Measurements from ENCODE around the gene JAKMIP2.

Gene JAKMIP2

DNA sequence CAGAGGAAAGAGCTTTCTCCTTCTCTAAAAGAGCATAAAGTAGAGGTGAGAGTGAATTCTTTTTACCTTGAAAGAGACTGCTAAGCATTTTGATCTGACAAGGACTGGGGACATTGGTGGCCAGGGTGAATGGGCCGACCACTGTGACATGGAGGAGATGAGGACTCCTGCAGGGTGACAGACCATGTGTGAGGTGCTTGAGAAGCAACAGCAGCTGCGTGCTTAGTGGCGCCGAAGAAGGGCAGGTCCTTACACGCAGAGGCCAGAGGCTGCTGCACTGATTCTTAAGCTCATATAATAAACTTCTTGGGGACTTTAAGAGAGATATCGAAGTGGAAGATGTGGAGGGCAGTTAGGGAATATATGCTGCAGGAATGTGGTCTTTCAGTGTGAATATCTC is 8.7 kb upstream of the JAKMIP2 start:
- Histone ChIP-seq H3K9me3 (ENCODE audit: control insufficient read depth, insufficient read depth, low read depth, low read length) (no peaks in the 10 kb centered on the region), H3K36me3 (ENCODE audit: control insufficient read depth in 2 of 2, insufficient read depth in 1 of 2, low read length in 2 of 2) (no peaks in the 10 kb centered on the region), H3K27ac (ENCODE audit: extremely low read depth, low read depth, low read length) (no peak overlapping the region), H3K4me1 (ENCODE audit: control insufficient read depth, insufficient read depth, low read length) (no peaks in the 10 kb centered on the region), H3K4me3 (ENCODE audit: low read depth, low read length) (no peak overlapping the region)
- POLR2A ChIA-PET = no interaction called here
- CTCF ChIA-PET = interaction anchor here (0.7 kb wide), 1 partner anchor 107 kb away, joined by 3 read pairs; no protein-coding TSS in a partner anchor
- TF ChIP-seq ZNF600 (tag by site-specific recombination; IDR thresholded peaks at IDR 0.05) = no peak
- TF ChIP-seq OVOL3 (tag by site-specific recombination; IDR thresholded peaks at IDR 0.05) = no peak
- no peak for TF ChIP-seq ZNF223 (tag by site-specific recombination; IDR thresholded peaks at IDR 0.05)
- TF ChIP-seq, protein P1, sequence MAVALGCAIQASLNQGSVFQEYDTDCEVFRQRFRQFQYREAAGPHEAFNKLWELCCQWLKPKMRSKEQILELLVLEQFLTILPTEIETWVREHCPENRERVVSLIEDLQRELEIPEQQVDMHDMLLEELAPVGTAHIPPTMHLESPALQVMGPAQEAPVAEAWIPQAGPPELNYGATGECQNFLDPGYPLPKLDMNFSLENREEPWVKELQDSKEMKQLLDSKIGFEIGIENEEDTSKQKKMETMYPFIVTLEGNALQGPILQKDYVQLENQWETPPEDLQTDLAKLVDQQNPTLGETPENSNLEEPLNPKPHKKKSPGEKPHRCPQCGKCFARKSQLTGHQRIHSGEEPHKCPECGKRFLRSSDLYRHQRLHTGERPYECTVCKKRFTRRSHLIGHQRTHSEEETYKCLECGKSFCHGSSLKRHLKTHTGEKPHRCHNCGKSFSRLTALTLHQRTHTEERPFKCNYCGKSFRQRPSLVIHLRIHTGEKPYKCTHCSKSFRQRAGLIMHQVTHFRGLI (tag by site-specific recombination; IDR thresholded peaks at IDR 0.05) = no peak
- no peak for TF ChIP-seq ZNF354C (tag by site-specific recombination; IDR thresholded peaks at IDR 0.05; ENCODE audit: borderline replicate concordance, low read depth)
- TF ChIP-seq ZBTB48 (tag by site-specific recombination; IDR thresholded peaks at IDR 0.05) = no peak
- no peak for TF ChIP-seq GLI4 (tag by site-specific recombination; IDR thresholded peaks at IDR 0.05)
- TF ChIP-seq ZNF530 (tag by site-specific recombination; IDR thresholded peaks at IDR 0.05; ENCODE audit: low read depth) = no peak
- no peak for TF ChIP-seq ZNF621 (tag by site-specific recombination; IDR thresholded peaks at IDR 0.05)
- TF ChIP-seq ZNF302 (tag by site-specific recombination; IDR thresholded peaks at IDR 0.05; ENCODE audit: low read depth) = no peak
- no peak for TF ChIP-seq ZNF555 (tag by site-specific recombination; conservative IDR thresholded peaks at IDR 0.05)
- TF ChIP-seq ELK4 (IDR thresholded peaks at IDR 0.05; ENCODE audit: borderline replicate concordance, low read depth, low read length) = no peak
- TF ChIP-seq ZBTB8A (tag by site-specific recombination; IDR thresholded peaks at IDR 0.05) = no peak
- no peak for TF ChIP-seq ZNF23 (tag by site-specific recombination; IDR thresholded peaks at IDR 0.05; ENCODE audit: borderline replicate concordance)
- no peak for TF ChIP-seq ZBTB1 (tag by site-specific recombination; IDR thresholded peaks at IDR 0.05)
- TF ChIP-seq INSM2 (tag by site-specific recombination; IDR thresholded peaks at IDR 0.05) = no peak
- no peak for TF ChIP-seq MZF1 (tag by site-specific recombination; IDR thresholded peaks at IDR 0.05; ENCODE audit: borderline replicate concordance)
- no peak for TF ChIP-seq ZNF514 (tag by site-specific recombination; IDR thresholded peaks at IDR 0.05)

DNA sequence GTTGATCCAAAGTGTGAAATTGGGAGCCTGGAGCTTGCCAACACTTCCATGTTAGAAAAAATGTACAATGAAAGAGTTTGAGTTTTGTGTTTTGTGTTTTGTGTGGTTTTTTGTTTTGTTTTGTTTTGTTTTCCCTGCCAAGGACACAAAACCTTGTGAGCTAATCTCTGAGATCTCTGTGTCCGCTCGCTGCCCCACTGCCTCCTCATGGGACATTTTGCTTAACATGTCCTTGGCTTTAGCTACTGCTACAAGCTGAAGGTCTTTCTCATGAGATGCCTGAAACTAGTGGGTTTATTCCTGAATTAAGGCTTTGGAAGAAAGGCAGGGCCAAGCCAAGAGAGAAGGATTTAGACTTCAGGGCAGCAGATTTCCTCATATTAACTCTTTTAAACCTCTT is 7.3 kb upstream of the JAKMIP2 start:
- Histone ChIP-seq H3K4me3 (ENCODE audit: low read depth, low read length) (no peak overlapping the region), H3K9me3 (ENCODE audit: control insufficient read depth, insufficient read depth, low read depth, low read length) (no peaks in the 10 kb centered on the region), H3K36me3 (ENCODE audit: control insufficient read depth in 2 of 2, insufficient read depth in 1 of 2, low read length in 2 of 2) (no peaks in the 10 kb centered on the region), H3K27ac (ENCODE audit: extremely low read depth, low read depth, low read length) (no peak overlapping the region), H3K4me1 (ENCODE audit: control insufficient read depth, insufficient read depth, low read length) (no peaks in the 10 kb centered on the region)
- ChIA-PET POLR2A (no interaction called here), CTCF (no interaction called here)
- TF ChIP-seq ZNF76 (tag by site-specific recombination; IDR thresholded peaks at IDR 0.05; ENCODE audit: borderline replicate concordance, low read depth) (no peak), ZNF623 (tag by site-specific recombination; IDR thresholded peaks at IDR 0.05) (no peak), ZNF629 (tag by site-specific recombination; IDR thresholded peaks at IDR 0.05) (no peak), ZNF114 (tag by site-specific recombination; IDR thresholded peaks at IDR 0.05) (no peak), ZNF830 (tag by site-specific recombination; IDR thresholded peaks at IDR 0.05; ENCODE audit: low read depth) (no peak), MYNN (tag by site-specific recombination; IDR thresholded peaks at IDR 0.05; ENCODE audit: borderline replicate concordance) (no peak), INSM2 (tag by site-specific recombination; IDR thresholded peaks at IDR 0.05) (no peak), ZNF223 (tag by site-specific recombination; IDR thresholded peaks at IDR 0.05) (no peak), PBX3 (CRISPR knock-in tag; IDR thresholded peaks at IDR 0.05) (no peak)
- TF ChIP-seq, protein P2, sequence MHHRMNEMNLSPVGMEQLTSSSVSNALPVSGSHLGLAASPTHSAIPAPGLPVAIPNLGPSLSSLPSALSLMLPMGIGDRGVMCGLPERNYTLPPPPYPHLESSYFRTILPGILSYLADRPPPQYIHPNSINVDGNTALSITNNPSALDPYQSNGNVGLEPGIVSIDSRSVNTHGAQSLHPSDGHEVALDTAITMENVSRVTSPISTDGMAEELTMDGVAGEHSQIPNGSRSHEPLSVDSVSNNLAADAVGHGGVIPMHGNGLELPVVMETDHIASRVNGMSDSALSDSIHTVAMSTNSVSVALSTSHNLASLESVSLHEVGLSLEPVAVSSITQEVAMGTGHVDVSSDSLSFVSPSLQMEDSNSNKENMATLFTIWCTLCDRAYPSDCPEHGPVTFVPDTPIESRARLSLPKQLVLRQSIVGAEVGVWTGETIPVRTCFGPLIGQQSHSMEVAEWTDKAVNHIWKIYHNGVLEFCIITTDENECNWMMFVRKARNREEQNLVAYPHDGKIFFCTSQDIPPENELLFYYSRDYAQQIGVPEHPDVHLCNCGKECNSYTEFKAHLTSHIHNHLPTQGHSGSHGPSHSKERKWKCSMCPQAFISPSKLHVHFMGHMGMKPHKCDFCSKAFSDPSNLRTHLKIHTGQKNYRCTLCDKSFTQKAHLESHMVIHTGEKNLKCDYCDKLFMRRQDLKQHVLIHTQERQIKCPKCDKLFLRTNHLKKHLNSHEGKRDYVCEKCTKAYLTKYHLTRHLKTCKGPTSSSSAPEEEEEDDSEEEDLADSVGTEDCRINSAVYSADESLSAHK (tag by site-specific recombination; IDR thresholded peaks at IDR 0.05) = no peak
